GM19438 (cell line): ENCODE measurements around the gene ENKUR.
"Not testable (repeated sequence)": the region's sequence is repeated elsewhere in the genome, so short reads cannot be mapped to it uniquely, and the experiment has no call there.

Source experiments
- ATAC-seq: cut with Tn5 transposase; IDR thresholded peaks from one replicate; pipeline ENCODE4 v1.9.1; 2021; ENCODE audit warnings: low read depth; ENCODE audit not compliant: unreplicated experiment

ENKUR gene

GRCh38 chr10:25024528-25024927, 8.6 kb upstream of the ENKUR start:
- no peak for ATAC-seq

- ATAC-seq, result no peak
Observed at GRCh38 chr10:25023278-25023677, 7.3 kb upstream of the ENKUR start.

- no peak for ATAC-seq
Observed at GRCh38 chr10:25018703-25019102, 2.7 kb upstream of the ENKUR start.

- no peak for ATAC-seq
Observed at GRCh38 chr10:25017661-25018060, 1.7 kb upstream of the ENKUR start.

- no peak for ATAC-seq
Observed at GRCh38 chr10:25017154-25017590, 1.2 kb upstream of the ENKUR start.

GRCh38 chr10:25016376-25017153, 607 bp upstream of the ENKUR start, which contains the start of gene THNSL1:
Gene THNSL1, plus strand, starts transcription at chr10:25016612. Its CDS starts 6,612 bp downstream, at chr10:25023224.
- peak; percentile 98 for ATAC-seq

GRCh38 chr10:25014579-25014978, 1.4 kb downstream of the ENKUR start:
- no peak for ATAC-seq

- ATAC-seq, result not testable (repeated sequence)
Observed at GRCh38 chr10:25011591-25011990, 4.4 kb downstream of the ENKUR start.

- no peak for ATAC-seq
Observed at GRCh38 chr10:24998044-24998443, 17.9 kb downstream of the ENKUR start.

GRCh38 chr10:24995072-24995471, 20.9 kb downstream of the ENKUR start:
- ATAC-seq, result no peak

GRCh38 chr10:24993237-24993958, 22.6 kb downstream of the ENKUR start:
- ATAC-seq, result no peak

- ATAC-seq, result no peak
Observed at GRCh38 chr10:24992512-24993133, 23.3 kb downstream of the ENKUR start.

GRCh38 chr10:24991298-24991697, 24.7 kb downstream of the ENKUR start:
- no peak for ATAC-seq

- ATAC-seq, result no peak
Observed at GRCh38 chr10:24989867-24990266, 26.1 kb downstream of the ENKUR start.

- no peak for ATAC-seq
Observed at GRCh38 chr10:24988831-24989640, 26.9 kb downstream of the ENKUR start.

- no peak for ATAC-seq
Observed at GRCh38 chr10:24984906-24985305, 31.1 kb downstream of the ENKUR start.

- no peak for ATAC-seq
Observed at GRCh38 chr10:24983946-24984345, 32.0 kb downstream of the ENKUR start.

- ATAC-seq, result no peak
Observed at GRCh38 chr10:24983130-24983529, 32.8 kb downstream of the ENKUR start.

- no peak for ATAC-seq
Observed at GRCh38 chr10:24982319-24983112, 33.4 kb downstream of the ENKUR start.
